ENCODE measurements around the gene KATNAL1.

Gene KATNAL1

GRCh38 chr13:30163441-30163840 is 143.9 kb downstream of the KATNAL1 start:
- DNase-seq (ENCODE audit: low spot score) = no peak

- DNase-seq (ENCODE audit: low spot score) = peak; percentile 80
Observed at GRCh38 chr13:30159446-30159839, 147.9 kb downstream of the KATNAL1 start.

- DNase-seq (ENCODE audit: low spot score) = peak; percentile 50
Observed at GRCh38 chr13:30158774-30159445, 148.4 kb downstream of the KATNAL1 start.

GRCh38 chr13:30157616-30157993 is 149.7 kb downstream of the KATNAL1 start:
- DNase-seq (ENCODE audit: low spot score) = no peak

- no peak for DNase-seq (ENCODE audit: low spot score)
Observed at GRCh38 chr13:30156826-30157615, 150.3 kb downstream of the KATNAL1 start.

- no peak for DNase-seq (ENCODE audit: low spot score)
Observed at GRCh38 chr13:30156270-30156669, 151.1 kb downstream of the KATNAL1 start.

GRCh38 chr13:30154931-30155330 is 152.4 kb downstream of the KATNAL1 start:
- DNase-seq (ENCODE audit: low spot score) = no peak

GRCh38 chr13:30154531-30154930 is 152.8 kb downstream of the KATNAL1 start:
- no peak for DNase-seq (ENCODE audit: low spot score)

- DNase-seq (ENCODE audit: low spot score) = no peak
Observed at GRCh38 chr13:30153545-30154426, 153.6 kb downstream of the KATNAL1 start.

All from activated CD4-positive, alpha-beta T cell treated with anti-CD3 and anti-CD28 coated beads, Interleukin-2, Interleukin-4, amounts not matched to agents 100 ng/mL and 50 ng/mL, durations not matched to agents 16 hours and 8 hours (primary cell).